IPS DF 6.9 (cell line): ENCODE results near the gene DSC1.

ENCODE experiments used
- DNase-seq: peaks from one replicate; pipeline ENCODE4 v3.0.0-alpha.2; 2013; ENCODE audit warnings: low read depth, low spot score
- H3K27ac ChIP-seq: one replicate; pipeline ENCODE4 v1.5.1; 2013; ENCODE audit warnings: low read length, control low read depth
- H3K27me3 ChIP-seq: 2 replicates; pipeline ENCODE4 v1.6.1; 2013; ENCODE audit warnings: mild to moderate bottlenecking, low read length; ENCODE audit not compliant: control insufficient read depth, insufficient read depth
- H3K36me3 ChIP-seq: 2 replicates; pipeline ENCODE4 v1.6.1; 2013; ENCODE audit warnings: low read length; ENCODE audit not compliant: control insufficient read depth, insufficient read depth
- H3K4me1 ChIP-seq: 2 replicates; pipeline ENCODE4 v1.6.1; 2013; ENCODE audit warnings: low read length; ENCODE audit not compliant: control insufficient read depth, insufficient read depth
- H3K4me3 ChIP-seq: 2 replicates; pipeline ENCODE4 v1.5.1; 2013; ENCODE audit warnings: mild to moderate bottlenecking, low read length
- H3K9me3 ChIP-seq: 2 replicates; pipeline ENCODE4 v1.6.1; 2013; ENCODE audit warnings: low read length, inconsistent platforms; ENCODE audit not compliant: control insufficient read depth, insufficient read depth
- WGBS: extraction: QIAGEN DNeasy Blood & Tissue Kit; methylation state at CpG from one replicate; pipeline ENCODE4 v1.1.7; 2013; ENCODE audit warnings: mixed read lengths, missing lambda C conversion rate; ENCODE audit not compliant: insufficient read length, insufficient coverage; 5-methylcytosine and 5-hydroxymethylcytosine counted together

DSC1 gene

GRCh38 chr18:31176531-31176930, 13.9 kb upstream of the DSC1 start:
- no peak overlapping the region for H3K4me3 ChIP-seq
- H3K9me3 ChIP-seq = no peaks in the 10 kb centered on the region
- no peak for DNase-seq
- WGBS = no CpG with 5 or more reads among the region's 2 CpGs
- no peak overlapping the region for H3K27ac ChIP-seq
- H3K27me3 ChIP-seq = no peaks in the 10 kb centered on the region
- no peaks in the 10 kb centered on the region for H3K4me1 ChIP-seq
- H3K36me3 ChIP-seq = no peaks in the 10 kb centered on the region

- H3K36me3 ChIP-seq = no peaks in the 10 kb centered on the region
- no peak for DNase-seq
- WGBS = no CpG with 5 or more reads among the region's 1 CpG
- no peaks in the 10 kb centered on the region for H3K27me3 ChIP-seq
- no peaks in the 10 kb centered on the region for H3K9me3 ChIP-seq
- no peak overlapping the region for H3K27ac ChIP-seq
- H3K4me3 ChIP-seq = no peak overlapping the region
- H3K4me1 ChIP-seq = peaks cover 1% of the 10 kb centered on the region; the same call in 1 of the 2 replicates
These were observed 8.6 kb upstream of the DSC1 start for GRCh38 chr18:31171144-31171839.

GRCh38 chr18:31170335-31170734, 7.7 kb upstream of the DSC1 start:
- Histone ChIP-seq H3K9me3 (no peaks in the 10 kb centered on the region), H3K27ac (no peak overlapping the region), H3K27me3 (no peaks in the 10 kb centered on the region), H3K4me1 (peaks cover 1% of the 10 kb centered on the region; the same call in 1 of the 2 replicates), H3K4me3 (no peak overlapping the region), H3K36me3 (no peaks in the 10 kb centered on the region)
- no peak for DNase-seq
- WGBS = no CpG with 5 or more reads among the region's 4 CpGs

GRCh38 chr18:31162419-31162793, 250 bp downstream of the DSC1 start:
- no peaks in the 10 kb centered on the region for H3K27me3 ChIP-seq
- H3K4me1 ChIP-seq = no peaks in the 10 kb centered on the region
- H3K36me3 ChIP-seq = no peaks in the 10 kb centered on the region
- no peaks in the 10 kb centered on the region for H3K9me3 ChIP-seq
- DNase-seq = no peak
- H3K4me3 ChIP-seq = no peak overlapping the region
- H3K27ac ChIP-seq = no peak overlapping the region
- no CpG with 5 or more reads among the region's 5 CpGs for WGBS

- Histone ChIP-seq H3K9me3 (no peaks in the 10 kb centered on the region; the same call in 1 of the 2 replicates), H3K4me1 (peaks cover under 1% of the 10 kb centered on the region; the same call in 1 of the 2 replicates), H3K27ac (no peak overlapping the region), H3K36me3 (no peaks in the 10 kb centered on the region), H3K27me3 (no peaks in the 10 kb centered on the region), H3K4me3 (no peak overlapping the region)
- WGBS = no CpG with 5 or more reads among the region's 2 CpGs
- DNase-seq = no peak
These were observed 768 bp downstream of the DSC1 start for GRCh38 chr18:31161757-31162418.

GRCh38 chr18:31156821-31157763, 5.6 kb downstream of the DSC1 start:
- no peaks in the 10 kb centered on the region; the same call in 1 of the 2 replicates for H3K9me3 ChIP-seq
- H3K4me1 ChIP-seq = peaks cover 1% of the 10 kb centered on the region; the same call in 1 of the 2 replicates
- H3K27me3 ChIP-seq = no peaks in the 10 kb centered on the region
- no CpG with 5 or more reads among the region's 13 CpGs for WGBS
- H3K36me3 ChIP-seq = no peaks in the 10 kb centered on the region
- no peak for DNase-seq
- no peak overlapping the region for H3K4me3 ChIP-seq
- no peak overlapping the region for H3K27ac ChIP-seq

GRCh38 chr18:31155498-31155897, 7.2 kb downstream of the DSC1 start:
- no peaks in the 10 kb centered on the region; the same call in 1 of the 2 replicates for H3K9me3 ChIP-seq
- H3K4me1 ChIP-seq = peaks cover 1% of the 10 kb centered on the region; the same call in 1 of the 2 replicates
- no peaks in the 10 kb centered on the region for H3K36me3 ChIP-seq
- no CpG with 5 or more reads among the region's 4 CpGs for WGBS
- no peak overlapping the region for H3K27ac ChIP-seq
- H3K4me3 ChIP-seq = no peak overlapping the region
- H3K27me3 ChIP-seq = no peaks in the 10 kb centered on the region
- no peak for DNase-seq

GRCh38 chr18:31154181-31154580, 8.5 kb downstream of the DSC1 start:
- Histone ChIP-seq H3K27ac (no peak overlapping the region), H3K4me1 (peaks cover 1% of the 10 kb centered on the region; the same call in 1 of the 2 replicates), H3K9me3 (no peaks in the 10 kb centered on the region; the same call in 1 of the 2 replicates), H3K36me3 (no peaks in the 10 kb centered on the region), H3K27me3 (no peaks in the 10 kb centered on the region), H3K4me3 (no peak overlapping the region)
- no peak for DNase-seq
- no CpG with 5 or more reads among the region's 2 CpGs for WGBS

GRCh38 chr18:31149351-31149750, 13.3 kb downstream of the DSC1 start:
- Histone ChIP-seq H3K27ac (no peak overlapping the region), H3K9me3 (no peaks in the 10 kb centered on the region), H3K27me3 (no peaks in the 10 kb centered on the region), H3K4me3 (no peak overlapping the region), H3K36me3 (no peaks in the 10 kb centered on the region), H3K4me1 (no peaks in the 10 kb centered on the region)
- no CpG with 5 or more reads among the region's 3 CpGs for WGBS
- no peak for DNase-seq

GRCh38 chr18:31148600-31148999, 14.1 kb downstream of the DSC1 start:
- no CpG with 5 or more reads among the region's 3 CpGs for WGBS
- H3K4me1 ChIP-seq = no peaks in the 10 kb centered on the region
- DNase-seq = no peak

More at GRCh38 chr18:31148600-31148999, 14.1 kb downstream of the DSC1 start:
- Histone ChIP-seq H3K27ac (no peak overlapping the region), H3K4me3 (no peak overlapping the region), H3K27me3 (no peaks in the 10 kb centered on the region), H3K36me3 (no peaks in the 10 kb centered on the region), H3K9me3 (no peaks in the 10 kb centered on the region)
